ENCODE measurements around the gene SDK1. TPM values are rescaled to one million over a fixed set of nuclear protein-coding genes. Genes with fewer than 3 reads are reported as not detected.

The SDK1 gene
- total RNA-seq, 2 experiments from 2014 or later = 0.19 to 0.36 TPM

GRCh38 chr7:4076701-4077294, 775.7 kb downstream of the SDK1 start:
- Histone ChIP-seq H4K20me1 (ENCODE audit: insufficient read depth, low read length) (no peaks in the 10 kb centered on the region), H3K4me2 (ENCODE audit: low read length) (no peak overlapping the region), H3K9me2 (ENCODE audit: insufficient read depth, low read length) (no peaks in the 10 kb centered on the region), H3K9me3 (ENCODE audit: low read length) (no peaks in the 10 kb centered on the region), H3K36me3 (ENCODE audit: insufficient read depth, low read length) (no peaks in the 10 kb centered on the region), H2AFZ (ENCODE audit: low read length) (no peak overlapping the region), H3K4me1 (ENCODE audit: insufficient read depth, low read length, poor library complexity, severe bottlenecking) (no peaks in the 10 kb centered on the region), H3K4me3 (ENCODE audit: low read depth, low read length, poor library complexity, severe bottlenecking) (no peak overlapping the region), H3K79me2 (ENCODE audit: insufficient read depth, low read depth, low read length) (no peaks in the 10 kb centered on the region), H3K27ac (ENCODE audit: low read depth, low read length, poor library complexity, severe bottlenecking) (no peak overlapping the region)
- DNase-seq (ENCODE audit: low spot score) = no peak
- no TSS peak for BruUV-seq (replicated peaks)
- POLR2A ChIA-PET = no interaction called here
- no peak for TF ChIP-seq EZH2phosphoT487 (IDR thresholded peaks at IDR 0.05; ENCODE audit: borderline replicate concordance, low read depth, low read length)
- TF ChIP-seq, protein P1, sequence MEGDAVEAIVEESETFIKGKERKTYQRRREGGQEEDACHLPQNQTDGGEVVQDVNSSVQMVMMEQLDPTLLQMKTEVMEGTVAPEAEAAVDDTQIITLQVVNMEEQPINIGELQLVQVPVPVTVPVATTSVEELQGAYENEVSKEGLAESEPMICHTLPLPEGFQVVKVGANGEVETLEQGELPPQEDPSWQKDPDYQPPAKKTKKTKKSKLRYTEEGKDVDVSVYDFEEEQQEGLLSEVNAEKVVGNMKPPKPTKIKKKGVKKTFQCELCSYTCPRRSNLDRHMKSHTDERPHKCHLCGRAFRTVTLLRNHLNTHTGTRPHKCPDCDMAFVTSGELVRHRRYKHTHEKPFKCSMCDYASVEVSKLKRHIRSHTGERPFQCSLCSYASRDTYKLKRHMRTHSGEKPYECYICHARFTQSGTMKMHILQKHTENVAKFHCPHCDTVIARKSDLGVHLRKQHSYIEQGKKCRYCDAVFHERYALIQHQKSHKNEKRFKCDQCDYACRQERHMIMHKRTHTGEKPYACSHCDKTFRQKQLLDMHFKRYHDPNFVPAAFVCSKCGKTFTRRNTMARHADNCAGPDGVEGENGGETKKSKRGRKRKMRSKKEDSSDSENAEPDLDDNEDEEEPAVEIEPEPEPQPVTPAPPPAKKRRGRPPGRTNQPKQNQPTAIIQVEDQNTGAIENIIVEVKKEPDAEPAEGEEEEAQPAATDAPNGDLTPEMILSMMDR (conservative IDR thresholded peaks at IDR 0.05; ENCODE audit: low read length) = no peak
- CTCF ChIA-PET (ENCODE audit: unreplicated experiment) = no interaction called here
- intact Hi-C loops (cut with micrococcal nuclease; ENCODE audit: unreplicated experiment) = no loop called here

GRCh38 chr7:4077980-4078379, 776.9 kb downstream of the SDK1 start:
- no peaks in the 10 kb centered on the region for H3K79me2 ChIP-seq (ENCODE audit: insufficient read depth, low read depth, low read length)
- H4K20me1 ChIP-seq (ENCODE audit: insufficient read depth, low read length) = no peaks in the 10 kb centered on the region
- no peaks in the 10 kb centered on the region for H3K9me3 ChIP-seq (ENCODE audit: low read length)
- H3K36me3 ChIP-seq (ENCODE audit: insufficient read depth, low read length) = no peaks in the 10 kb centered on the region
- no peaks in the 10 kb centered on the region for H3K4me1 ChIP-seq (ENCODE audit: insufficient read depth, low read length, poor library complexity, severe bottlenecking)
- POLR2A ChIA-PET = no interaction called here
- TF ChIP-seq, protein P1 (conservative IDR thresholded peaks at IDR 0.05; ENCODE audit: low read length) = no peak
- TF ChIP-seq EZH2phosphoT487 (IDR thresholded peaks at IDR 0.05; ENCODE audit: borderline replicate concordance, low read depth, low read length) = no peak
- no peak overlapping the region for H3K27ac ChIP-seq (ENCODE audit: low read depth, low read length, poor library complexity, severe bottlenecking)
- no peak overlapping the region for H2AFZ ChIP-seq (ENCODE audit: low read length)
- no peak overlapping the region for H3K4me2 ChIP-seq (ENCODE audit: low read length)
- CTCF ChIA-PET (ENCODE audit: unreplicated experiment) = no interaction called here
- BruUV-seq (replicated peaks) = no TSS peak
- intact Hi-C loops (cut with micrococcal nuclease; ENCODE audit: unreplicated experiment) = no loop called here
- no peak for DNase-seq (ENCODE audit: low spot score)
- H3K9me2 ChIP-seq (ENCODE audit: insufficient read depth, low read length) = no peaks in the 10 kb centered on the region
- H3K4me3 ChIP-seq (ENCODE audit: low read depth, low read length, poor library complexity, severe bottlenecking) = no peak overlapping the region

DNA sequence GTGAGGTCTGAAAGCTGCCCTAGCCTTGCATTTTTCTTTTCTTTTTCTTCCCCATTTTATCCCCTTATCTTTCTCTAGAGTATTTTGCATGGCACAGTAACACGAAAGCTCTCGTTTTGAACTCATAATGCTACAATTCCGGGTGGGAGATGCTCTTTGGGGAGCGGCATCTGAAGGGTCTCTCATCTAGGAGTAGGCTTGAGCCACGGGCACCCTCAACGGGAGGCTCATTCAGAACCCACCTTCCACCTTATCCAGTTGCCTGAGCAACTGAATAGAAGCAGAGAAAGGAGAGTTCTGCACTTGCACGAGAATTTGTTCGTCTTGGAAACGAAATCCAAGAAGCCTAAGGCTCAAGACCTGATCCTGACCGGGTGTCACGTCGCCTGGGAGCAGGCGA, 777.5 kb downstream of the SDK1 start:
- intact Hi-C loops (cut with micrococcal nuclease; ENCODE audit: unreplicated experiment) = no loop called here
- no TSS peak for BruUV-seq (replicated peaks)

More for the DNA sequence above, 777.5 kb downstream of the SDK1 start:
- Histone ChIP-seq H3K4me3 (ENCODE audit: low read depth, low read length, poor library complexity, severe bottlenecking) (no peak overlapping the region), H3K9me2 (ENCODE audit: insufficient read depth, low read length) (no peaks in the 10 kb centered on the region), H3K9me3 (ENCODE audit: low read length) (no peaks in the 10 kb centered on the region), H3K36me3 (ENCODE audit: insufficient read depth, low read length) (no peaks in the 10 kb centered on the region), H4K20me1 (ENCODE audit: insufficient read depth, low read length) (no peaks in the 10 kb centered on the region), H2AFZ (ENCODE audit: low read length) (no peak overlapping the region), H3K27ac (ENCODE audit: low read depth, low read length, poor library complexity, severe bottlenecking) (no peak overlapping the region), H3K4me1 (ENCODE audit: insufficient read depth, low read length, poor library complexity, severe bottlenecking) (no peaks in the 10 kb centered on the region), H3K79me2 (ENCODE audit: insufficient read depth, low read depth, low read length) (no peaks in the 10 kb centered on the region), H3K4me2 (ENCODE audit: low read length) (no peak overlapping the region)
- CTCF ChIA-PET (ENCODE audit: unreplicated experiment) = no interaction called here
- TF ChIP-seq EZH2phosphoT487 (IDR thresholded peaks at IDR 0.05; ENCODE audit: borderline replicate concordance, low read depth, low read length) = no peak
- TF ChIP-seq, protein P1 (conservative IDR thresholded peaks at IDR 0.05; ENCODE audit: low read length) = no peak
- no peak for DNase-seq (ENCODE audit: low spot score)
- POLR2A ChIA-PET = no interaction called here

All from OCI-LY7 (cell line).